ENCODE data around the gene SETDB2. TPM values are rescaled to one million over a fixed set of nuclear protein-coding genes. Genes with fewer than 3 reads are reported as not detected.

The SETDB2 gene
- total and polyA plus RNA-seq, 2 of the 13 experiments (the other 11 are each of a cell fraction or from before 2014, with no cell fraction given) = 8.1 to 8.7 TPM

GRCh38 chr13:49466292-49466838, 22.3 kb downstream of the SETDB2 start (continued):
- TF ChIP-seq ATF5 (CRISPR knock-in tag; IDR thresholded peaks at IDR 0.05; ENCODE audit: low read depth) (no peak), TBX2 (CRISPR knock-in tag; IDR thresholded peaks at IDR 0.05; ENCODE audit: borderline replicate concordance) (no peak), DNMT1 (CRISPR knock-in tag; IDR thresholded peaks at IDR 0.05) (no peak), ZNF891 (CRISPR knock-in tag; IDR thresholded peaks at IDR 0.05) (no peak), MED8 (CRISPR knock-in tag; IDR thresholded peaks at IDR 0.05; ENCODE audit: insufficient replicate concordance) (no peak), YEATS4 (CRISPR knock-in tag; IDR thresholded peaks at IDR 0.05; ENCODE audit: borderline replicate concordance) (no peak), TEAD3 (CRISPR knock-in tag; optimal IDR thresholded peaks at IDR 0.05; ENCODE audit: borderline replicate concordance) (peak; percentile 28), MTF2 (CRISPR knock-in tag; IDR thresholded peaks at IDR 0.05; ENCODE audit: borderline replicate concordance) (no peak), TSC22D2 (CRISPR knock-in tag; IDR thresholded peaks at IDR 0.05; ENCODE audit: borderline replicate concordance) (no peak), PRMT3 (CRISPR knock-in tag; IDR thresholded peaks at IDR 0.05; ENCODE audit: borderline replicate concordance, low read depth) (no peak), AKNA (CRISPR knock-in tag; IDR thresholded peaks at IDR 0.05; ENCODE audit: borderline replicate concordance) (no peak), FUBP1 (CRISPR knock-in tag; IDR thresholded peaks at IDR 0.05; ENCODE audit: borderline replicate concordance) (no peak), ZNF644 (CRISPR knock-in tag; IDR thresholded peaks at IDR 0.05; ENCODE audit: low read depth) (no peak), SP1 (IDR thresholded peaks at IDR 0.05) (no peak), SP1 (CRISPR knock-in tag; IDR thresholded peaks at IDR 0.05) (no peak), ZBTB2 (CRISPR knock-in tag; IDR thresholded peaks at IDR 0.05; ENCODE audit: low read depth) (no peak), ZFYVE20 (CRISPR knock-in tag; IDR thresholded peaks at IDR 0.05; ENCODE audit: borderline replicate concordance, low read depth) (no peak), PLSCR1 (CRISPR knock-in tag; IDR thresholded peaks at IDR 0.05; ENCODE audit: borderline replicate concordance) (no peak), ZNF839 (CRISPR knock-in tag; IDR thresholded peaks at IDR 0.05; ENCODE audit: borderline replicate concordance) (no peak), TAF15 (IDR thresholded peaks at IDR 0.05; ENCODE audit: low read depth, low read length, poor library complexity, severe bottlenecking) (no peak)
